GM20000 (cell line): ENCODE measurements around the gene BAAT.

Experiments used
- DNase-seq: peaks from one replicate; pipeline ENCODE4 v3.0.0; 2012; ENCODE audit warnings: low spot score
- CTCF ChIP-seq: IDR thresholded peaks from 2 replicates; pipeline ENCODE4 v1.5.1; 2012; ENCODE audit warnings: mild to moderate bottlenecking, control low read depth; ENCODE audit errors: extremely low read depth, missing control alignments

The BAAT gene

GRCh38 chr9:101369884-101370531 lies 14.8 kb downstream of the BAAT start:
- no peak for TF ChIP-seq CTCF
- DNase-seq, result no peak

GRCh38 chr9:101369286-101369685 lies 15.5 kb downstream of the BAAT start:
- DNase-seq, result no peak
- no peak for TF ChIP-seq CTCF

- DNase-seq, result no peak
- no peak for TF ChIP-seq CTCF
Observed at GRCh38 chr9:101367323-101367722, 17.5 kb downstream of the BAAT start.

- TF ChIP-seq CTCF, result no peak
- no peak for DNase-seq
Observed at GRCh38 chr9:101366038-101366756, 18.6 kb downstream of the BAAT start.

GRCh38 chr9:101365181-101365580 lies 19.6 kb downstream of the BAAT start:
- TF ChIP-seq CTCF, result no peak
- no peak for DNase-seq

- TF ChIP-seq CTCF, result no peak
- DNase-seq, result no peak
Observed at GRCh38 chr9:101362450-101362849, 22.4 kb downstream of the BAAT start.

GRCh38 chr9:101360647-101361046 lies 24.2 kb downstream of the BAAT start:
- TF ChIP-seq CTCF, result no peak
- DNase-seq, result no peak
